Measurements from ENCODE around the gene MDN1. TPM values are rescaled to one million over a fixed set of nuclear protein-coding genes. Genes with fewer than 3 reads are reported as not detected.

MDN1 gene
- total RNA-seq, 1 donor from 2014 or later: 51.2 TPM

GRCh38 chr6:89692256-89692655, 127.3 kb downstream of the MDN1 start:
- no peak for DNase-seq (ENCODE audit: low spot score)

GRCh38 chr6:89690944-89691324, 128.7 kb downstream of the MDN1 start:
- DNase-seq (ENCODE audit: low spot score): no peak

GRCh38 chr6:89689732-89690131, 129.9 kb downstream of the MDN1 start:
- no peak for DNase-seq (ENCODE audit: low spot score)

- DNase-seq (ENCODE audit: low spot score): no peak
Observed at GRCh38 chr6:89688328-89688727, 131.3 kb downstream of the MDN1 start.

- no peak for DNase-seq (ENCODE audit: low spot score)
Observed at GRCh38 chr6:89685311-89685710, 134.3 kb downstream of the MDN1 start.

- no peak for DNase-seq (ENCODE audit: low spot score)
Observed at GRCh38 chr6:89682991-89683390, 136.6 kb downstream of the MDN1 start.

- no peak for DNase-seq (ENCODE audit: low spot score)
Observed at GRCh38 chr6:89681983-89682564, 137.5 kb downstream of the MDN1 start.

GRCh38 chr6:89680551-89680950, 139.0 kb downstream of the MDN1 start:
- DNase-seq (ENCODE audit: low spot score): no peak

GRCh38 chr6:89680150-89680549, 139.4 kb downstream of the MDN1 start:
- no peak for DNase-seq (ENCODE audit: low spot score)

GRCh38 chr6:89679215-89680120, 140.1 kb downstream of the MDN1 start:
- DNase-seq (ENCODE audit: low spot score): no peak

GRCh38 chr6:89678531-89678930, 141.1 kb downstream of the MDN1 start:
- no peak for DNase-seq (ENCODE audit: low spot score)

- DNase-seq (ENCODE audit: low spot score): no peak
Observed at GRCh38 chr6:89675949-89676748, 143.4 kb downstream of the MDN1 start.

GRCh38 chr6:89670935-89671565, 148.5 kb downstream of the MDN1 start:
- DNase-seq (ENCODE audit: low spot score): no peak

GRCh38 chr6:89669002-89669401, 150.6 kb downstream of the MDN1 start:
- no peak for DNase-seq (ENCODE audit: low spot score)

- no peak for DNase-seq (ENCODE audit: low spot score)
Observed at GRCh38 chr6:89667872-89668556, 151.6 kb downstream of the MDN1 start.

GRCh38 chr6:89662659-89663223, 156.9 kb downstream of the MDN1 start:
- no peak for DNase-seq (ENCODE audit: low spot score)

- no peak for DNase-seq (ENCODE audit: low spot score)
Observed at GRCh38 chr6:89661559-89661958, 158.0 kb downstream of the MDN1 start.

GRCh38 chr6:89660981-89661380, 158.6 kb downstream of the MDN1 start:
- DNase-seq (ENCODE audit: low spot score): no peak

- DNase-seq (ENCODE audit: low spot score): no peak
Observed at GRCh38 chr6:89657445-89658158, 162.0 kb downstream of the MDN1 start.

- no peak for DNase-seq (ENCODE audit: low spot score)
Observed at GRCh38 chr6:89655122-89655521, 164.5 kb downstream of the MDN1 start.

Data from ureter (tissue), 1 donor.